Left ventricle myocardium inferior (tissue), 1 donor: Measurements from ENCODE around the gene CNNM3. TPM values are rescaled to one million over a fixed set of nuclear protein-coding genes. Genes with fewer than 3 reads are reported as not detected.
A peak's percentile ranks its signal among the peaks of the same experiment; 100 is the strongest.

Source experiments
- DNase-seq: peaks from one replicate; pipeline ENCODE4 v3.0.0-alpha.2; 2020
- H3K27ac ChIP-seq: fragments of 200-600 bp; replicated peaks from 2 replicates; pipeline ENCODE4 v1.8.0; 2021
- H3K27me3 ChIP-seq: fragments of 200-600 bp; 2 replicates; pipeline ENCODE4 v1.8.0; 2021; ENCODE audit warnings: low read depth
- H3K36me3 ChIP-seq: fragments of 200-600 bp; 2 replicates; pipeline ENCODE4 v1.8.0; 2021
- H3K4me1 ChIP-seq: fragments of 200-600 bp; 2 replicates; pipeline ENCODE4 v1.8.0; 2021
- H3K4me3 ChIP-seq: fragments of 200-600 bp; 2 replicates; pipeline ENCODE4 v1.8.0; 2021; ENCODE audit warnings: mild to moderate bottlenecking, moderate library complexity
- H3K9me3 ChIP-seq: fragments of 200-600 bp; replicated peaks from 2 replicates; pipeline ENCODE4 v1.8.0; 2021
- intact Hi-C: fragments of 100-400 bp; cut with micrococcal nuclease; formaldehyde crosslinking; loops from one replicate; pipeline ENCODE4 v1.11.0; 2022
- total RNA-seq: library from RNA; stranded (reverse); fragmentation: NEBNext Ultra II Directional; extraction: Animal tissue kit (Norgen Biotek cat#: 25700); gene quantifications from one replicate; pipeline ENCODE4 v1.2.1, GENCODE V29; 2021
- TF ChIP-seq, protein P1 (sequence below): fragments of 200-600 bp; IDR thresholded peaks from 2 replicates; pipeline ENCODE4 v1.8.0; 2021; ENCODE audit warnings: antibody characterized with exemption, mild to moderate bottlenecking, borderline replicate concordance
- donor health status: DM: no; HTN: yes; CAD: no; lungs with severe emphysema.

CNNM3 gene
- total RNA-seq, 1 donor from 2014 or later: 11.1 TPM

DNA sequence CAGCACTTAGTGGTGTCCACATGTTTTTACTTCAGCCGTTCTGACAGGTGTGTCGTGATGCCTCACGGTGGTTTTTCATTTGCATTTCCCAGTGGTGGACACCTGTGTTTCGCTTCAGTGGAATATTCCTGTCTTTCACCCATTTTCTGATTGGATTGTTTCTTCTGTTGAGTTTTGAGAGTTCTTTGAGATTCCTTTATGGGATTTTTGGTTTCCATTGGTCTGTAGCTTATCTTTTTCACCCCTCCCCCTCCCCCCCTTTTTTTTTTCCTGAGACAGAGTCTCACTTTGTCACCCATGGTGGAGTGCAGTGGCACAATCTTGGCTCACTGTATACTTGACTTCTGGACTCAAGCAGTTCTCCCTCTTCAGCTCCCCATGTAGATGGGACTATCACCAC is 19.8 kb downstream of the CNNM3 start:
- no peak for DNase-seq
- TF ChIP-seq, protein P1, sequence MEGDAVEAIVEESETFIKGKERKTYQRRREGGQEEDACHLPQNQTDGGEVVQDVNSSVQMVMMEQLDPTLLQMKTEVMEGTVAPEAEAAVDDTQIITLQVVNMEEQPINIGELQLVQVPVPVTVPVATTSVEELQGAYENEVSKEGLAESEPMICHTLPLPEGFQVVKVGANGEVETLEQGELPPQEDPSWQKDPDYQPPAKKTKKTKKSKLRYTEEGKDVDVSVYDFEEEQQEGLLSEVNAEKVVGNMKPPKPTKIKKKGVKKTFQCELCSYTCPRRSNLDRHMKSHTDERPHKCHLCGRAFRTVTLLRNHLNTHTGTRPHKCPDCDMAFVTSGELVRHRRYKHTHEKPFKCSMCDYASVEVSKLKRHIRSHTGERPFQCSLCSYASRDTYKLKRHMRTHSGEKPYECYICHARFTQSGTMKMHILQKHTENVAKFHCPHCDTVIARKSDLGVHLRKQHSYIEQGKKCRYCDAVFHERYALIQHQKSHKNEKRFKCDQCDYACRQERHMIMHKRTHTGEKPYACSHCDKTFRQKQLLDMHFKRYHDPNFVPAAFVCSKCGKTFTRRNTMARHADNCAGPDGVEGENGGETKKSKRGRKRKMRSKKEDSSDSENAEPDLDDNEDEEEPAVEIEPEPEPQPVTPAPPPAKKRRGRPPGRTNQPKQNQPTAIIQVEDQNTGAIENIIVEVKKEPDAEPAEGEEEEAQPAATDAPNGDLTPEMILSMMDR: no peak
- Histone ChIP-seq H3K4me3 (no peak overlapping the region), H3K36me3 (peaks cover 55% of the 10 kb centered on the region), H3K9me3 (no peaks in the 10 kb centered on the region), H3K27ac (no peak overlapping the region), H3K27me3 (no peaks in the 10 kb centered on the region), H3K4me1 (peaks cover 36% of the 10 kb centered on the region)
- intact Hi-C loops: no loop called here

DNA sequence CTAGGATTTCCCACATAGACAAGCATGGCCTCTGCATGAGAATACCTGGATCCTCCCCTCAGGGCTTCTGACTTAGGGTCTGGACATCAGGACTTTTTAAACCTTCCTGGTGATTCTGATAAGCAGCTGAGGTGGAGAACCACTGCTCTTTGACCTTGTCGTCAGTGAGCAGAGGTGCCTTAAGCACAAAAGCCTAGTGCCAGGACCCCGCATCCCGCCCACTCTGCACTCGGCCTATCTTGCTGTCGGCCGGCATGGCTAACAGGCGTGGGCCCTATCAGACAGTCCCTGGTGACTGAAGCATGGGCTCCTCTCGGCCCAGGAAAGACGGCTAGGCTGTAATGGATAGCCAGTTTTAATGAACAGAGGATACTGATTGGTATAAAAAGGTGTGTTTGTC is 21.5 kb downstream of the CNNM3 start:
- peaks cover 42% of the 10 kb centered on the region for H3K4me1 ChIP-seq
- DNase-seq: no peak
- TF ChIP-seq, protein P1: no peak
- H3K27ac ChIP-seq: no peak overlapping the region
- no peak overlapping the region for H3K4me3 ChIP-seq
- intact Hi-C loops: no loop called here
- H3K27me3 ChIP-seq: no peaks in the 10 kb centered on the region
- peaks cover 38% of the 10 kb centered on the region for H3K36me3 ChIP-seq
- H3K9me3 ChIP-seq: no peaks in the 10 kb centered on the region

DNA sequence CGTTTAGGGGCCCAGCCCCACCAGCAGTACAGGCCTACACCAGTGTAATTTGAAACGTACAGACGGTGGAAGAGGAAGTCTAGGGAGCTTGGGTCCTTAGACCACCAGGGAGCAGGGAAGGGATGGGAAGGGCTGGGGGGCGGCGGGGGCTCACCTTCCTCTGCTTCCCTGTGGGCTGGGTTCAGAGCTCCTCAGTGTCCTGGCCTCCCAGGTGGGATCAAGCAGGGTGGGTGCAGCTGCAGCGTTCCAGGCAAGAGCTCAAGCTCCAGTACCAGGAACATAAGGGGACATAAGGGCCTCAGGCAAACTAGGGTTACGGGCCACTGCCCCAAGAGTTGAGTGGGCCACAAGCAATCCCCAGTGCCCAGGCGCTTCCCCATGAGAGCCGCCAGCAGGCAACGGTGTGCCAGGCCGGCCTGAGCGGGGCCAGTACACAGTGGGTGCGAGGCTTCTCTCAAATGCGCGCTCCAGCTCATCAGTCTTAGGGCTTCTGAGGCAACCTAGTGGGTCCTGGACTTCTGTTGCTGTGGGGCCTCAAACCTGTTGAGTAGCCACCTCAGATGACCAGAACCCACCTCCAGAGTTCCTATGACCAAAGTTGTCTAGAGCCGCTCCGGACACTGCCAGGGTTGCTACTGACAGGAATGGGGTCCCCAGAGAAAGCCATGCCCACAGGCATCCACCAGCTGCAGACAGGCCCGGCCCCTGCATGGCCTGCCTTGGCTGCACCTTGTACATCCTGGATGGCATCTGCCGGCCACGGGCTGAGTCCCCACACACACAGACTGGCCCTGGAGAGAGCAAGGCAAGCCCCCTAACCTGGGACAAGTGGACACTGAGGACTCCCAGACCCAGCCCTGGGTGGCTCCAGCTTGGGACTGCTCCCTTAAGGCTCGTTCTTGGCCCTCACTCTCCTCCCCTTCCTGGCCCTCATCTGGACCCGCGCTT is 22.6 kb downstream of the CNNM3 start:
- Histone ChIP-seq H3K27ac (no peak overlapping the region), H3K4me1 (peaks cover 42% of the 10 kb centered on the region), H3K9me3 (no peaks in the 10 kb centered on the region), H3K36me3 (peaks cover 31% of the 10 kb centered on the region), H3K27me3 (no peaks in the 10 kb centered on the region), H3K4me3 (no peak overlapping the region)
- TF ChIP-seq, protein P1: no peak
- intact Hi-C loops: no loop called here
- DNase-seq: no peak

DNA sequence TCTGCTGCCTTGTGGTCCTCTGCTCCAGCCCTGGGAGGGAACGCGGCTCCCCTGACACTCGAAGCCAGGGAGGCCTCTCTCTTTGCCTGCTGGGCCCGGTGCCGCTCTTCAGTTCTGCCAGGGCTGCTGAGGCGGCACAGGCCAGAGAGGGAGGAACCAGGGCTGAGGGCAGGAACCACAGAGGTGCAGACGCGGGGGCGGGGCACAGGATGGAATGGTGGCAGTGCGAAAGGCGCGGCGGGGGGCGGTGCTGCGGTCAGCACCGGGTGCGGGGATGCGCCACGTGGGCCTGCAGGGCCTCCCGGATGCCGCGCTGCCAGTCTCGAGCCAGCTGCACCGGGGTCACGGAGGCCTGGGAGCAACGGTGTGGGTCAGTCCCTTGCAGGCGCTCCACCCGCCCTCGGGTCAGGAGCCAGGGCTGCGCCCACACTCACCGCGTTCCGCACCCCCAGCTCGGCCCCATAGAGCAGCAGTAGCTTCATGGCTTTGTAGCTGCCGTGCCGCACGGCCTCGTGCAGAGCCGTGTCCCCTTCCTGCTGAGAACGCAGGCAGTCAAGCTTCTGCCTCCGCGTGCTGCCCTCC is 23.3 kb downstream of the CNNM3 start:
- no peaks in the 10 kb centered on the region for H3K9me3 ChIP-seq
- no peaks in the 10 kb centered on the region for H3K27me3 ChIP-seq
- intact Hi-C loops: no loop called here
- H3K27ac ChIP-seq: no peak overlapping the region
- H3K36me3 ChIP-seq: peaks cover 30% of the 10 kb centered on the region
- H3K4me3 ChIP-seq: no peak overlapping the region
- peaks cover 49% of the 10 kb centered on the region for H3K4me1 ChIP-seq
- TF ChIP-seq, protein P1: no peak
- peak; percentile 57 for DNase-seq

DNA sequence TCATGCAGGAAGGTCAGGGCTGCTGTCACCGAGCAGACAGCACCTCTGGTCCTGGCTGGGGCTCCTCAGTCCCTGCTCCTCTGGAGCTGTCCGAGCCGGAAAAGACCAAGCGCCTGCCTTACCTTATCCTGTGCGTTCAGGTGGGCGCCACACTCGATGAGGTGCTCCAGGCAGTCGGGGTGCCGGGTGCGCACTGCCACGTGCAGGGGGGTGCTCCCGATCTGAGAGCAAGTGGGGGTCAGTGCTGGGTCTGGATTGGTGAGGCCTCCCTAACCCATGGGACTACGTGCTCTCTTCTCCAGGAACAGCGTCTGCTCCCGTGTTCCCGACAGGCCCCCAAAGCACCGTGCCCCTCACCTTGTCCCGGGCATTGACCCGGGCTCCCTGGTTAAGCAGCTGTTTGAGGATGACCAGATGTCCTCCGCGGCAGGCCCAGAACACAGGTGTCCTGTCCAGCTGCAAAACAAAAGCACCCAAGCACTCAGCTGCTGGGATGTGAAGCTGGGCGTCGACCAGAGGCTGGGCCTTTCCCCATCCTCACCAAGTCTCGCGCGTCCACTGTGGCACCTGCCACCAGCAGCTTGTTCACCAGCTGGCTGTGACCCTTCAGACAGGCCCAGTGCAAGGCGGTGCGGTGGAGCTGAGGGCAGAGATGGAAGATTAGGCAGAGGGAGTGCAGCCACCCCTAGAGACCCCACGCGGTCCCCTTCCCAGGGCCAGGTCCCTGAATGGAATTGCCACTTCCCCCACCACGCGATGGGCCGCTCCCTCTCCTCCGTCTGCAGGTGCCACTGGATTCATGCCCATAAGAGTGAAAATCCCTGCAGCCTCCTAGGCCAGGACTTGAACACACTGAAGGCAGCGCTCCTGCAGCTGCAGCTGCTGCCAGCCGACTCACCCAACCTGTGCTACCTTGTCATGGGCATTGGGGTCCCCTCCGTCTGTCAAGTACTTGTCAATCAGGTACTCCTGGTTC is 24.1 kb downstream of the CNNM3 start:
- H3K27ac ChIP-seq: no peak overlapping the region
- TF ChIP-seq, protein P1: no peak
- intact Hi-C loops: no loop called here

More for the DNA sequence above, 24.1 kb downstream of the CNNM3 start:
- Histone ChIP-seq H3K4me1 (peaks cover 52% of the 10 kb centered on the region), H3K4me3 (no peak overlapping the region), H3K9me3 (no peaks in the 10 kb centered on the region), H3K36me3 (peaks cover 22% of the 10 kb centered on the region), H3K27me3 (no peaks in the 10 kb centered on the region)
- no peak for DNase-seq
